ENCODE measurements around the gene CCDC188. TPM values are rescaled to one million over a fixed set of nuclear protein-coding genes. Genes with fewer than 3 reads are reported as not detected.

The CCDC188 gene
- total RNA-seq = 0.49 and 10.1 TPM in 2 replicates

DNA sequence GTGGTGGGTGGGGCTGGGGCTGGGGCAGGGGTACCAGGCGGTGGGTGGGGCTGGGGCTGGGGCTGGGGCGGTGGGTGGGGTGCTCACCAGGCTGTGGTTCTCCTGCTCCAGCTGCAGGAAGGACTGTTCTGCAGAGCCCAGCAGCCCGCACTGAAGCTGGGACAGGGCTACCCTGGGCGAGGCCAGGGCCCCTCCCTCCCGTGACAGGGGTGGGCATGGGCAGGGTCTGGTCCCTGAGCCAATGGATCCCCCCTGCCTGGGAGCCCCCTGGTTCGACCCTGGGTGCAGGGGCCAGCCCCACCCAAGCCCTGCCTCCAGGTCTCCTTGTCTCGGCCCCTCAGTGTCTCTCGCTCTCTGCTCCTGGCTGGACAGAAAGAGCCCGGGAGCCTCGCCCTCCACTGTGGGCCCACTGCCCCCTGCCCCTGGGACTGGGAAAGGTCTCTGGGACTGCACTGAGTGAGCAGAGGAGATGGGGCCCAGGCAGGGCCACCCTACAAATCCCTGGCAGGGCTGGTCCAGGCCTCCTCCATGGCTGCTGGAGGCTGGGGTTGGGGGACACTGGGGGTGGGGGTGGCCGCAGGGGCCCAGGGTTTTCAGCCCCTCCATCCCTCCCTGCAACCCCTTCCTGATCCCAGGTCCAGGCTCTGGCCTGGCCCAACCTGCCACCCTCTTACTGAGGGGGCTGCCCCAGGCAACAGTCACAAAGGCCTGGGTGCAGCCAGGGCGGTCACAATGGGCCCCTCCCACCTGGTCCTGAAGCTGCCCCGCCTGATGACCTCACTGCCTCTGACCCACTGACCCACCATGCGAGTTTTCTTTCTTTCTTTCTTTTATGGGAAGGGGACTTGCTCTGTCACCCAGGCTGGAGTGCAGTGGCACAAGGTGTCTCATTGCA, at the start of gene CCDC188:
CCDC188 (minus strand) TSS at position 675 of the 895 bp plus-strand sequence; CDS start at position 606, 69 bp downstream.

GRCh38 chr22:20131597-20131858, 19.3 kb downstream of the CCDC188 start, which contains the start of gene ZDHHC8:
Gene ZDHHC8 (plus strand): TSS chr22:20131804. CDS start chr22:20131948, 144 bp downstream.

GRCh38 chr22:20116951-20117632, 33.8 kb downstream of the CCDC188 start, which contains the start of gene TRMT2A:
Gene TRMT2A (minus strand): TSS chr22:20117226. CDS start chr22:20116906, 320 bp downstream.

GRCh38 chr22:20115691-20116375, 35.0 kb downstream of the CCDC188 start, which contains the start of gene RANBP1:
Gene RANBP1 (plus strand): TSS chr22:20116104. CDS start chr22:20116185, 81 bp downstream.

Other genes starting within 250 kb of the CCDC188 start
- 349 and 404 TPM in 2 replicates for gene COMT, start 209.3 kb downstream of the CCDC188 start, total RNA-seq
- 20.8 and 23.2 TPM in 2 replicates for gene TXNRD2, start 209.2 kb downstream of the CCDC188 start, total RNA-seq
- 11.3 and 16.6 TPM in 2 replicates for gene ARVCF, start 134.2 kb downstream of the CCDC188 start, total RNA-seq
- gene TANGO2, start 129.9 kb downstream of the CCDC188 start, total RNA-seq = 25.9 and 27.3 TPM in 2 replicates
- 18.6 and 22.4 TPM in 2 replicates for gene DGCR8, start 70.8 kb downstream of the CCDC188 start, total RNA-seq
- 156 and 256 TPM in 2 replicates for gene RANBP1, start 35.0 kb downstream of the CCDC188 start, total RNA-seq
- gene TRMT2A, start 33.8 kb downstream of the CCDC188 start, total RNA-seq = 29.3 and 33.0 TPM in 2 replicates
- 10.9 and 38.3 TPM in 2 replicates for gene ZDHHC8, start 19.3 kb downstream of the CCDC188 start, total RNA-seq
- 0.54 and 0.97 TPM in 2 replicates for gene RTN4R, start 117.3 kb upstream of the CCDC188 start, total RNA-seq
- gene DGCR6L, start 169.0 kb upstream of the CCDC188 start, total RNA-seq = 39.9 and 51.8 TPM in 2 replicates
- gene ZNF74, start 243.1 kb upstream of the CCDC188 start, total RNA-seq = 7.5 and 9.2 TPM in 2 replicates